Measurements from ENCODE around the gene IL17A. TPM values are rescaled to one million over a fixed set of nuclear protein-coding genes. Genes with fewer than 3 reads are reported as not detected.
A peak's percentile ranks its signal among the peaks of the same experiment; 100 is the strongest.

Gene IL17A
- total RNA-seq, 4 donors from 2014 or later, result not detected

- no peak for DNase-seq
- TF ChIP-seq CTCF (IDR thresholded peaks at IDR 0.05 in 4 of 5, conservative IDR thresholded peaks at IDR 0.05 in 1 of 5) (peak in 1 of 5 experiments; percentile 14), POLR2A (IDR thresholded peaks at IDR 0.05) (no peak)
- Histone ChIP-seq H3K27me3 (no peaks in the 10 kb centered on the region), H3K9me3 (no peaks in the 10 kb centered on the region), H3K36me3 (peaks cover 0 to 4% of the 10 kb centered on the region in 2 donors), H3K4me3 (no peak overlapping the region), H3K4me1 (peaks cover 0 to 6% of the 10 kb centered on the region in 2 donors), H3K27ac (peak overlapping the region in 1 of 4 donors; percentile 22)
- ATAC-seq, result no peak
- in situ Hi-C loops (cut with MboI; ENCODE audit: low sequenced_read_pairs in 4 of 4) (no loop called here), intact Hi-C loops (cut with DNase I; ENCODE audit: low total_unique reads) (no loop called here)
Observed at GRCh38 chr6:52146851-52147445, 39.2 kb upstream of the IL17A start.

GRCh38 chr6:52149076-52149475 lies 37.1 kb upstream of the IL17A start:
- peaks cover 0 to 4% of the 10 kb centered on the region in 2 donors for H3K36me3 ChIP-seq
- in situ Hi-C loops (cut with MboI; ENCODE audit: low sequenced_read_pairs in 4 of 4) (no loop called here), intact Hi-C loops (cut with DNase I; ENCODE audit: low total_unique reads) (no loop called here)
- no peak for TF ChIP-seq POLR2A (IDR thresholded peaks at IDR 0.05)
- no peak for TF ChIP-seq CTCF (IDR thresholded peaks at IDR 0.05 in 4 of 5, conservative IDR thresholded peaks at IDR 0.05 in 1 of 5)
- no peaks in the 10 kb centered on the region for H3K27me3 ChIP-seq
- no peak overlapping the region for H3K4me3 ChIP-seq
- peaks cover 0 to 2% of the 10 kb centered on the region in 2 donors for H3K4me1 ChIP-seq
- H3K27ac ChIP-seq, result no peak overlapping the region
- ATAC-seq (no peak), DNase-seq (no peak)
- H3K9me3 ChIP-seq, result no peaks in the 10 kb centered on the region

GRCh38 chr6:52149949-52150348 lies 36.2 kb upstream of the IL17A start:
- TF ChIP-seq POLR2A (IDR thresholded peaks at IDR 0.05) (no peak), CTCF (IDR thresholded peaks at IDR 0.05 in 4 of 5, conservative IDR thresholded peaks at IDR 0.05 in 1 of 5) (no peak)
- ATAC-seq, result no peak
- Histone ChIP-seq H3K9me3 (no peaks in the 10 kb centered on the region), H3K36me3 (peaks cover 0 to 4% of the 10 kb centered on the region in 2 donors), H3K4me1 (peaks cover 0 to 7% of the 10 kb centered on the region in 2 donors), H3K27ac (peak overlapping the region in 2 of 4 donors; percentile 6 to 60), H3K4me3 (no peak overlapping the region), H3K27me3 (no peaks in the 10 kb centered on the region)
- intact Hi-C loops (cut with DNase I; ENCODE audit: low total_unique reads) (no loop called here), in situ Hi-C loops (cut with MboI; ENCODE audit: low sequenced_read_pairs in 4 of 4) (no loop called here)
- DNase-seq, result no peak

GRCh38 chr6:52152070-52152423 lies 34.1 kb upstream of the IL17A start:
- no peaks in the 10 kb centered on the region for H3K9me3 ChIP-seq
- TF ChIP-seq CTCF (IDR thresholded peaks at IDR 0.05 in 4 of 5, conservative IDR thresholded peaks at IDR 0.05 in 1 of 5), result no peak
- TF ChIP-seq POLR2A (IDR thresholded peaks at IDR 0.05), result no peak
- intact Hi-C loops (cut with DNase I; ENCODE audit: low total_unique reads) (no loop called here), in situ Hi-C loops (cut with MboI; ENCODE audit: low sequenced_read_pairs in 4 of 4) (no loop called here)
- peaks cover 0 to 4% of the 10 kb centered on the region in 2 donors for H3K36me3 ChIP-seq
- no peaks in the 10 kb centered on the region for H3K27me3 ChIP-seq
- H3K4me3 ChIP-seq, result no peak overlapping the region
- no peak for DNase-seq
- H3K4me1 ChIP-seq, result peaks cover 10 to 19% of the 10 kb centered on the region in 2 donors
- no peak for ATAC-seq
- peak overlapping the region; percentile 6 to 60 (median 40) for H3K27ac ChIP-seq

GRCh38 chr6:52152711-52153160 lies 33.4 kb upstream of the IL17A start:
- H3K27ac ChIP-seq, result peak overlapping the region in 3 of 4 donors; percentile 6 to 60 (median 48)
- DNase-seq, result no peak
- TF ChIP-seq CTCF (IDR thresholded peaks at IDR 0.05 in 4 of 5, conservative IDR thresholded peaks at IDR 0.05 in 1 of 5), result no peak
- no peak for TF ChIP-seq POLR2A (IDR thresholded peaks at IDR 0.05)
- no peaks in the 10 kb centered on the region for H3K9me3 ChIP-seq
- no peak overlapping the region for H3K4me3 ChIP-seq
- ATAC-seq, result no peak
- intact Hi-C loops (cut with DNase I; ENCODE audit: low total_unique reads) (no loop called here), in situ Hi-C loops (cut with MboI; ENCODE audit: low sequenced_read_pairs in 4 of 4) (no loop called here)
- H3K27me3 ChIP-seq, result no peaks in the 10 kb centered on the region
- H3K36me3 ChIP-seq, result peaks cover 0 to 4% of the 10 kb centered on the region in 2 donors
- H3K4me1 ChIP-seq, result peaks cover 10 to 19% of the 10 kb centered on the region in 2 donors
